Gastroesophageal sphincter (tissue), 3 donors: ENCODE data around the gene DIMT1.

Experiments used
- CTCF ChIP-seq, 4 experiments: fragments of 200-600 bp in 2 of 4; fragments of 450-650 bp in 2 of 4; sonication (generic) in 1 of 4; IDR thresholded peaks; one replicate each; pipeline ENCODE4 v1.5.1; 2017 to 2019; ENCODE audit warnings: antibody characterized with exemption in 4 of 4, mild to moderate bottlenecking in 2 of 4, moderate library complexity in 2 of 4
- EP300 ChIP-seq: sonication (generic); formaldehyde crosslinking; IDR thresholded peaks from one replicate; pipeline ENCODE4 v1.6.1; 2017; ENCODE audit warnings: antibody characterized with exemption, mild to moderate bottlenecking

GRCh38 chr5:62448528-62448927 lies 44.8 kb upstream of the DIMT1 start:
- TF ChIP-seq EP300 (no peak), CTCF (IDR thresholded peaks at IDR 0.05) (no peak)
